GM12872 (cell line): ENCODE measurements around the gene VAV1.

ENCODE experiments used
- TF ChIP-seq, protein P1 (sequence below): IDR thresholded peaks from 3 replicates; pipeline ENCODE4 v1.5.1; 2011; ENCODE audit warnings: low read depth, mild to moderate bottlenecking, low read length, moderate library complexity; ENCODE audit not compliant: insufficient read depth

VAV1 gene

DNA sequence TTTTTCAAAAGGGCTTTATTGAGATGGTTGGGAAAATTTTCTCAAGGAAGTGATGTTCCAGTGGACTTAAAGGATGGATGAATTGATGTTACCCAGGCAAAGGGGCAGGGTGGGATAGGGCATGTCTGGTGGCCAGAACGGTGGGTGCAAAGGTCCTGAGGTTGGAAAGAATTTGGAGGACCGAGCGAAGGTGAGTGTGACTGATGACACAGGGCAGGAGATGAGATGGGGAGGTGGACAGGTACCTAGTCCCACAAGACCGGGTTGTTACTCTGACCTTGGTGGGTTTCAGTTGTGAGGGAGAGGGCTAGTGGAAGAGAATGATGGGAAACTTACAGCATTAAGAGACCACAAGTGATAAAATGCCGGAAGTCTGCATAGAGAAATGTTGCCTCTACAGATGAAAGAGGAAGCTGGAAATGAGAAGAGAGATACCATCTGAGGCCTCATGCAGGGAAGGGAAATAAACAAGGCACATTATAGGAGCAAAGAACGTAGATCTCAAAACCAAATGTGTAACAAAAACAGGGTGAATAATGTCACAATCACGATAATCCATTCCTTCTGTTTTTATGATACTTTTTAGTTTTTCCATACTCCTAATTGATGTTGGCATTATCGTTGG is 119.4 kb downstream of the VAV1 start:
- TF ChIP-seq, protein P1, sequence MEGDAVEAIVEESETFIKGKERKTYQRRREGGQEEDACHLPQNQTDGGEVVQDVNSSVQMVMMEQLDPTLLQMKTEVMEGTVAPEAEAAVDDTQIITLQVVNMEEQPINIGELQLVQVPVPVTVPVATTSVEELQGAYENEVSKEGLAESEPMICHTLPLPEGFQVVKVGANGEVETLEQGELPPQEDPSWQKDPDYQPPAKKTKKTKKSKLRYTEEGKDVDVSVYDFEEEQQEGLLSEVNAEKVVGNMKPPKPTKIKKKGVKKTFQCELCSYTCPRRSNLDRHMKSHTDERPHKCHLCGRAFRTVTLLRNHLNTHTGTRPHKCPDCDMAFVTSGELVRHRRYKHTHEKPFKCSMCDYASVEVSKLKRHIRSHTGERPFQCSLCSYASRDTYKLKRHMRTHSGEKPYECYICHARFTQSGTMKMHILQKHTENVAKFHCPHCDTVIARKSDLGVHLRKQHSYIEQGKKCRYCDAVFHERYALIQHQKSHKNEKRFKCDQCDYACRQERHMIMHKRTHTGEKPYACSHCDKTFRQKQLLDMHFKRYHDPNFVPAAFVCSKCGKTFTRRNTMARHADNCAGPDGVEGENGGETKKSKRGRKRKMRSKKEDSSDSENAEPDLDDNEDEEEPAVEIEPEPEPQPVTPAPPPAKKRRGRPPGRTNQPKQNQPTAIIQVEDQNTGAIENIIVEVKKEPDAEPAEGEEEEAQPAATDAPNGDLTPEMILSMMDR, result no peak

DNA sequence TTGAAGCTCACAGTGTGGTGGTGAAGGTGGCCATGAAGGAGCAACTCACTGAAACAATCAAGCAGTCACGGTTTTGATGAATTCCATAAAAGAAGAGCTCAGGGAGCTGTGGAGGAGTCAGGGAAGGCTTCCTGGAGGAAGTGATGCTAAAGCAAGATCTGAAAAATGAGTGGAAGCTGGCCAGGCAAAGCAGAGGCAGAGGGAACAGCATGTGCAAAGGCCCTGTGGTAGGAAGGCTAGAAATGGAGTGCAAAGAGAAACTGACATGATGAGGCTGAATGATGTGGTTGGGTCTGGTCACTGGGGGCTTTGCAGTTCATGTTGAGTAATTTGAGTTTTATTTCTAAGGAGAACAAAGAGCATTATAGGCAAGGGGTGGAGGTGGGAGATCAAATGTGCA is 121.8 kb downstream of the VAV1 start:
- TF ChIP-seq, protein P1, result no peak

DNA sequence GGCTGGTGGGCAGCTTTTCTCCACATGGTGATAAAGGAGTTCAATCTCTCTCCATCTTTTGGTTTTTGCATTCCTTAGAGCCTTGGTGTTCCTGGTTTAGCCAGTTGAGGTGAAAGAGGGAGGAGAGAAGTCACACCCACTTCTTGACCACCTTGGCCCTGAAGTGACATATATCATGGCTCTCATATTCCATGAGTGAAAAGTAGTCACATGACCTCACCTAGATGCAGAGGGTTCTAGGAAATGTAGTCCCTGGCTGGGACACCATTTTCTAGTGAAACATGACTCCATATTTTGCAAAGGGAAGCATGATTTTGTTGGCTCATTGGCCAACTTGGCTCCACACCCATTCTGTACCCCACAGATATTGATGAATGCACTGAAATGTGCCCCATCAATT is 130.9 kb downstream of the VAV1 start:
- TF ChIP-seq, protein P1, result no peak

DNA sequence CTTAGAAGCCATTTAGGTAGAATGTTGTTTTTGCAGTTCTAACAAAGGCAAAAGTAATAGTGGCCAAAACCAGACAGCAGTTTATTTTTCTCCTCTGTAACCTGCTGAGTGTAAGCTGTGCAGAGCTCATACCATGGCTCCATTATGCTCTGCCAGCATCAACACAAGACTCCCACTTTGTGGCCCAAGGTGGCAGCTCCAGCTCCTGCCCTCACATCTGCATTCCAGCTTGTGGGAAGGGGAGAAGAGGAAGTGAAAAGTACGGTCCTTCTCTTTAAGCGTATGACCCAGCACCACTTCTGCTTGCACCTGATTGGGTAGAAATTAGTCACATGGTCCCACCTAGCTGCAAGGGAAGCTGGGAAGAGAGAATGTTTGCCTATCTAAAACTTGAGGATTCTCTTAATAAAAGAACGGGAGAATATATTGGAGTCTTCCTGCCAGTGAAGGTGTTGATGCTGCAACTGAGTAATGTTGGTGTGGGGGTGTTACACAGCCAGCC is 134.1 kb downstream of the VAV1 start:
- TF ChIP-seq, protein P1, result no peak
